Parathyroid adenoma (tissue), 2 donors: ENCODE results near the gene SPDYE11.
"Not testable (repeated sequence)": the region's sequence is repeated elsewhere in the genome, so short reads cannot be mapped to it uniquely, and the experiment has no call there.

ENCODE experiments used
- H2AFZ ChIP-seq: fragments of 300-600 bp; sonication (generic); one replicate; pipeline ENCODE4 v1.7.0; 2017; ENCODE audit warnings: antibody characterized with exemption, mild to moderate bottlenecking
- H3K27ac ChIP-seq: fragments of 300-600 bp; sonication (generic); one replicate; pipeline ENCODE4 v1.7.0; 2017
- H3K27me3 ChIP-seq: fragments of 300-600 bp; sonication (generic); one replicate; pipeline ENCODE4 v1.7.0; 2017; ENCODE audit warnings: low read length; ENCODE audit not compliant: control insufficient read depth, insufficient read depth
- H3K36me3 ChIP-seq: fragments of 300-600 bp; sonication (generic); one replicate; pipeline ENCODE4 v1.7.0; 2017; ENCODE audit warnings: low read length; ENCODE audit not compliant: control insufficient read depth, insufficient read depth
- H3K4me1 ChIP-seq: fragments of 300-600 bp; sonication (generic); one replicate; pipeline ENCODE4 v1.7.0; 2017; ENCODE audit warnings: control low read depth
- H3K4me2 ChIP-seq: fragments of 300-600 bp; sonication (generic); one replicate; pipeline ENCODE4 v1.7.0; 2017; ENCODE audit warnings: low read length
- H3K4me3 ChIP-seq: fragments of 300-600 bp; sonication (generic); one replicate; pipeline ENCODE4 v1.7.0; 2017; ENCODE audit warnings: low read depth, low read length
- H3K79me2 ChIP-seq: fragments of 300-600 bp; sonication (generic); one replicate; pipeline ENCODE4 v1.7.0; 2017; ENCODE audit warnings: control low read depth
- H3K9ac ChIP-seq: fragments of 300-600 bp; sonication (generic); one replicate; pipeline ENCODE4 v1.7.0; 2017; ENCODE audit warnings: mild to moderate bottlenecking
- H3K9me3 ChIP-seq: fragments of 300-600 bp; sonication (generic); one replicate; pipeline ENCODE4 v1.7.0; 2017; ENCODE audit warnings: low read length; ENCODE audit not compliant: control insufficient read depth
- donor health status: primary hyperparathyroidism.

Gene SPDYE11

GRCh38 chr7:73057811-73058210, at the start of gene SPDYE11:
Gene SPDYE11 (minus strand): TSS chr7:73057911. CDS start chr7:73056111, 1,800 bp downstream.
- H3K9me3 ChIP-seq, H3K27me3 ChIP-seq, H3K9ac ChIP-seq, H3K4me3 ChIP-seq, H3K79me2 ChIP-seq, H3K4me2 ChIP-seq, H3K4me1 ChIP-seq, H2AFZ ChIP-seq, H3K36me3 ChIP-seq, H3K27ac ChIP-seq: not testable (repeated sequence)

GRCh38 chr7:73085938-73086337, 28.2 kb upstream of the SPDYE11 start, which contains the start of gene SPDYE9:
Gene SPDYE9 (minus strand): TSS chr7:73086038. CDS start chr7:73084238, 1,800 bp downstream.
- not testable (repeated sequence) for H3K27ac ChIP-seq, H3K9ac ChIP-seq, H3K4me1 ChIP-seq, H3K4me2 ChIP-seq, H3K27me3 ChIP-seq, H3K9me3 ChIP-seq, H3K4me3 ChIP-seq, H3K79me2 ChIP-seq, H2AFZ ChIP-seq, H3K36me3 ChIP-seq

GRCh38 chr7:73029666-73030065, 28.0 kb downstream of the SPDYE11 start, which contains the start of gene SPDYE8:
Gene SPDYE8 (minus strand): TSS chr7:73029766. CDS start chr7:73027966, 1,800 bp downstream.
- not testable (repeated sequence) for H3K9me3 ChIP-seq, H3K79me2 ChIP-seq, H3K36me3 ChIP-seq, H3K4me2 ChIP-seq, H3K27ac ChIP-seq, H3K9ac ChIP-seq, H3K27me3 ChIP-seq, H2AFZ ChIP-seq, H3K4me3 ChIP-seq, H3K4me1 ChIP-seq

- H3K36me3 ChIP-seq, H3K9me3 ChIP-seq, H3K4me1 ChIP-seq, H3K4me2 ChIP-seq, H3K27me3 ChIP-seq, H2AFZ ChIP-seq, H3K9ac ChIP-seq, H3K4me3 ChIP-seq, H3K27ac ChIP-seq, H3K79me2 ChIP-seq: not testable (repeated sequence)
Measured at GRCh38 chr7:73006491-73006890, 51.2 kb downstream of the SPDYE11 start.

- Histone ChIP-seq H3K4me3 (peak overlapping the region; percentile 78), H3K27ac (peak overlapping the region; percentile 77), H3K4me2 (peak overlapping the region; percentile 47), H2AFZ (peak overlapping the region; percentile 85)
- not testable (repeated sequence) for H3K27me3 ChIP-seq, H3K9me3 ChIP-seq, H3K9ac ChIP-seq, H3K4me1 ChIP-seq, H3K79me2 ChIP-seq, H3K36me3 ChIP-seq
Measured at GRCh38 chr7:73005693-73006447, 51.8 kb downstream of the SPDYE11 start.

- H3K4me1 ChIP-seq, H3K9me3 ChIP-seq, H3K9ac ChIP-seq, H3K36me3 ChIP-seq, H3K27me3 ChIP-seq, H3K79me2 ChIP-seq: not testable (repeated sequence)
- Histone ChIP-seq H3K4me3 (peak overlapping the region; percentile 78), H2AFZ (peak overlapping the region; percentile 85), H3K27ac (peak overlapping the region; percentile 77), H3K4me2 (peak overlapping the region; percentile 47)
Measured at GRCh38 chr7:73005356-73005692, 52.4 kb downstream of the SPDYE11 start.

- H3K79me2 ChIP-seq, H3K4me2 ChIP-seq, H3K4me3 ChIP-seq, H3K9ac ChIP-seq, H2AFZ ChIP-seq, H3K27ac ChIP-seq, H3K27me3 ChIP-seq, H3K9me3 ChIP-seq, H3K36me3 ChIP-seq, H3K4me1 ChIP-seq: not testable (repeated sequence)
Measured at GRCh38 chr7:72997887-72998468, 59.7 kb downstream of the SPDYE11 start.
